ENCODE measurements around the gene NCOR1.
"Not testable (repeated sequence)": the region's sequence is repeated elsewhere in the genome, so short reads cannot be mapped to it uniquely, and the experiment has no call there.

The NCOR1 gene

GRCh38 chr17:16085066-16085699 is 130.2 kb downstream of the NCOR1 start:
- DNase-seq, result no peak

GRCh38 chr17:16083223-16083622 is 132.1 kb downstream of the NCOR1 start:
- no peak for DNase-seq

GRCh38 chr17:16081507-16082087 is 133.7 kb downstream of the NCOR1 start:
- DNase-seq, result no peak

GRCh38 chr17:16080366-16080765 is 135.0 kb downstream of the NCOR1 start:
- no peak for DNase-seq

GRCh38 chr17:16075949-16076348 is 139.4 kb downstream of the NCOR1 start:
- DNase-seq, result no peak

DNA sequence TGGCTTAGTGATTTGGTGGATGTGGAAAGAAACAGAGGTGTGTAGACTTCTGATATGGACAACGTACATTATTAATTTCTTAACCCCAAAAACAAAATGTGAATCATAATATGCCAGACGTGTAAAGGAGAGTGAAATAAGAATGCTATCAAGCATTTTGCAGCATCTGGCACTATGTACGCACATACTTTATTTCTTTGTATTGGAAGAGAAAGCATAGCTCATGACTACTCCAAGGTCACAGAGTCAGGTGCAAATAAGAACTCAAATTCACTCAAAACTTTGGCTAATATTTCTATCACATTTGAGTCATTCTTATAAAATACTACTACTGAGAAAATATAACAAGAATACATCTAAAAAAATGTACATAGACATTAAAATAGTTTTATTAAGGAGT is 140.9 kb downstream of the NCOR1 start:
- DNase-seq, result no peak

DNA sequence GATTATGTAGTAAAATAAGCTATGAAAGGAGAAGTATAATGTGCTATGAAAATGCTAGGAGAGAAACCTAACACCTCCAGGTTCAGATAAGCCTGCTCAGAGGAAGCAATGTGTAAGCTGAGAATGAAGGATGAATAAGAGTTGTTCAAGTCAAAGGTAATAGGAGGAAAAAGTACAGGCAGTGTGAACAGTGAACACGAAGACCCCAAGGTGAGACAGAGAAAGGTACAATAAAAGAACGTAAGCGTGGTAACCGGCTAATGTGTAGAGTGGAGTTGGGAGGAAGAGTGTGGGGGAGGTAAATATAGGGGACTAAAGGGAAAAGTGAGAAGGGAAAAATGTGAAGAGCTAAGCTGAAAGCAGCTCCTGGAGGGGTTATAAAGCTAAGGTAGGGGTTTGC is 141.5 kb downstream of the NCOR1 start:
- no peak for DNase-seq

- no peak for DNase-seq
Observed at GRCh38 chr17:16072031-16072430, 143.3 kb downstream of the NCOR1 start.

GRCh38 chr17:16068323-16068722 is 147.0 kb downstream of the NCOR1 start:
- no peak for DNase-seq

DNA sequence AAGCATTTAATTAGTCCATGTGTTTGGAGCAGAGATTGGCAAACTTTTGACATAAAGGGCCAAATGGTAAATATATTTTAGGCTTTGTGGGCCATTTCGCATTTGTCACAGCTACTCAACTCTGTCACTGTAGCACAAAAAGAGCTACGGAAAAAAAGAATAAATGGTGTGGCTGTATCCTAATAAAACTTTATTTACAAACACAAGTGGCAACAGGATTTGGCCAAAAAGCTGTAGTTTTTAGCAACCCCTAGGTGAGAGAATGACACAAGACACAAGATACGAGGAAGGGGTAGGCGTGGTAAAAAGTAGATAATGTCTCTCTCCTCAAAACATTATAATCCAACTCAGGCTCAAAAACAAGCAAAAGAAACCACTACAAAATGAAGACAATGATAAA is 149.2 kb downstream of the NCOR1 start:
- no peak for DNase-seq

DNA sequence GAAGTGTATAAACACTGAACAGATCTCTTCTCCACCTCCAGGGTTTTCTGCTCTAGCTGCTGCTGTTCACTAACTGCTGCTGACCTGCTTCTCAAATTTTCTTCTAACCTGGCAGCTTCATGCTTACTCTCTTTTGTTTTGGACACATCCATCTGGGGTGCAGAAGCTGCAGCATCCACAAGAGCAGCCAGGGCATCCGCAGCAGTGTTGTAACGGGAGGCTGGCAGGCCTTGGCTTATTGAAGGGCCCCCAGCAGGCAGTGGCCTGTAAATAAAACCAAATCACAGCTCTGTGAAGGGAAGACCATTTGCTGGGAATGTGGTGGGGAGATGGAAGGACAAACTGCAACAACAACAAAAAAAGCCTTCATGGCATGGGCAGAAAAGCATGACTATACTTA is 153.7 kb downstream of the NCOR1 start:
- no peak for DNase-seq

DNA sequence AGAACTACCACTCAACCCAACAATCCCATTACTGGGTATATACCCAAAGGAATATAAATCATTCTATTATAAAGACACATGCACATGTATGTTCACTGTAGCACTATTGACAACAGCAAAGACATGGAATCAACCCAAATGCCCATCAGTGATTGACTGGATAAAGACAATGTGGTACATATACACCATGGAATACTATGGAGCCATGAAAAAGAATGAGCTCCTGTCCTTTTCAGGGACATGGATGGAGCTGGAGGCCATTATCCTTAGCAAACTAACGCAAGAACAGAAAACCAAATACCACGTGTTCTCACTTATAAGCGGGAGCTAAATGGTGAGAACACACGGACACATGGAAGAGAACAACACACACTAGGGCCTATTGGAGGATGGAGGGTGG is 160.2 kb downstream of the NCOR1 start:
- not testable (repeated sequence) for DNase-seq

- no peak for DNase-seq
Observed at GRCh38 chr17:16052486-16052885, 162.8 kb downstream of the NCOR1 start.

- no peak for DNase-seq
Observed at GRCh38 chr17:16050844-16051243, 164.5 kb downstream of the NCOR1 start.

DNA sequence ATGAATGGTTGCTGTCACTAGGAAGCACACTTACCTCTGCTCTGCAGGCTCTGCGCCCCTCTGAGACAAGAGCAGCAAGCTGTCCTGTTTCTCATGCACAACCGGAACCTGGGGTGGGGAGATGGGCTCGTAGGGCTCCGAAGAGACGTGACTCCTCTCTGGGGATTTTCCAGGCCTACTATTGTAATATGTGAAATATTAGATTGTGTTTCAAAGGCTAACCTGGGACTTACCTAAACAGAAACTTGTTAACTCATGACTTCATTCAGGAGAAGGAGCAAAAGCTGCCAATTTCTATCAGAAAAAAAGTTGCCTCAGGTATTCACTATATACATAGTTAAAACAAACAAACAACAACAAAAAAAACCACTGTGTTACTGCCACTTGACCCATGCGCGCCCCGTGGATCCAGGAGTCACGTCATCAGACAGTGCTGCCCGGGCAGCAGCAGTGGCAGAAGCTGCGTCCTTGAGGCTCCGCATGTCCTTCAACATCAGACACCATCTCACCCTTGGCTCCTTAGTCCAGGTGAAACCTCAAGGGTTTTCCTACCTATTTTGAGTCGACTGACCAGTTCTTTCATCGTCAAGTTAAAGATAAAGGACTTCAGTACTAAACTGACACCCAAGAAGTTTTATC is 166.4 kb downstream of the NCOR1 start:
- no peak for DNase-seq

- DNase-seq, result no peak
Observed at GRCh38 chr17:16046966-16047365, 168.4 kb downstream of the NCOR1 start.

DNA sequence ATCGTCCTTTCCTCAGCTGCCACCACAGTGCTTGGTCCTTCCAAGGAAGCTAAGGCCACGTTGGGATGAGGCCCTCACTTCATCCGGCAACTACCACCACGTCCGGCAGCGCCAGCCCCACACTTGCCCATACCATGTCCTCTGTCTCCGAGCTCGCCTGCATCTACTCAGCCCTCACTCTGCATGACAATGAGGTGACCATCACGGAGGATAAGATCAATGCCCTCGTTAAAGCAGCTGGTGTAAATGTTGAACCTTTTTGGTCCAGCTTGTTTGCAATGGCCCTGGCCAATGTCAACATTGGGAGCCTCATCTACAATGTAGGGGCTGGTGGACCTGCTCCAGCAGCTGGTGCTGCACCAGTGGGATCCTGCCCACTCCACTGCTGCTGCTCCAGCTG is 170.8 kb downstream of the NCOR1 start:
- no peak for DNase-seq

- DNase-seq, result no peak
Observed at GRCh38 chr17:16040710-16041251, 174.6 kb downstream of the NCOR1 start.

DNA sequence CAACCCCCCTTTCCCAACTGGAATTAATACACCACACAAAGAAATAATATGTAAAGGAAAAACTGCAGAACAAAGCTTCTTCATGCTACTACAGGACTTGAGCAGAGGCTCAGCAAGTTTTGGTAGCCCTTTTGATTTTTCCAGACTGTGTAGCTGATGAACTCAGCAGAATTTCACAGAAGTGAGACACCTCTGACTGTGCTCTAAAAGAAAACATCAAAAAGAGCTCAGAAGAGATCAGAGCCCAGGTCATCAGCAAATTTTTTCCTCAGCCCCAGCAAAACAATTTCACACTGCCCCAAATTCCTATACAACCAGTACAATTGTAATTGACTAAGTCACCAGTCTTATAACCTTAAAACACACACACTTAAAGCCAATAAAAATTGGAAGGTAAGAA is 177.7 kb downstream of the NCOR1 start:
- no peak for DNase-seq

- DNase-seq, result no peak
Observed at GRCh38 chr17:16036261-16036660, 179.1 kb downstream of the NCOR1 start.

DNA sequence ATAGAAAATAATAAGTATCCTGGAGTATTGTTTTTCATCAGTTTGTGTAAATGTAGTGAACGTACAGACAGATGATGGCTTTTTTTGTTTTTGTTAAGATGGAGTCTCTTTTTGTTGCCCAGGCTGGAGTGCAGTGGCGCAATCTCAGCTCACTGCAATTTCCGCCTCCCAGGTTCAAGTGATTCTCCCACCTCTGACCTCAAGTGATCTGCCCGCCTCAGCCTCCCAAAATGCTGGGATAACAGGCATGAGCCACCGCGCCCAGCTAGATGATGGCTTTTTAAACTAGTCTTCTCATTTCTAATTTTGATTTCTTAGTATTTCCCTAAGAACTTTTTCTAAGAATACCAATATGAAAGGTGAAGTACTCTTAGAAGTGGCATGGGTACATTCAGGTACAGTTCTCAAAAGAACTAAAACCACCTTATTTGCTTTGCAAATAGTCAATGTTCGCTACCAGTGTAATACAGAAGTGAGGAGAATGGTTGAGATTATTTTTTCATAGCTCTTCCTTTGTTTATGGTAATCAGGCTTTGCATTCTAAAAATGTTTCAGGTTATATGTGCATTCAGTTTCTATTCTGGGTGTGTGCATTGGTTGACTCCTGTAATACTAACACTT is 181.5 kb downstream of the NCOR1 start:
- DNase-seq, result no peak

DNA sequence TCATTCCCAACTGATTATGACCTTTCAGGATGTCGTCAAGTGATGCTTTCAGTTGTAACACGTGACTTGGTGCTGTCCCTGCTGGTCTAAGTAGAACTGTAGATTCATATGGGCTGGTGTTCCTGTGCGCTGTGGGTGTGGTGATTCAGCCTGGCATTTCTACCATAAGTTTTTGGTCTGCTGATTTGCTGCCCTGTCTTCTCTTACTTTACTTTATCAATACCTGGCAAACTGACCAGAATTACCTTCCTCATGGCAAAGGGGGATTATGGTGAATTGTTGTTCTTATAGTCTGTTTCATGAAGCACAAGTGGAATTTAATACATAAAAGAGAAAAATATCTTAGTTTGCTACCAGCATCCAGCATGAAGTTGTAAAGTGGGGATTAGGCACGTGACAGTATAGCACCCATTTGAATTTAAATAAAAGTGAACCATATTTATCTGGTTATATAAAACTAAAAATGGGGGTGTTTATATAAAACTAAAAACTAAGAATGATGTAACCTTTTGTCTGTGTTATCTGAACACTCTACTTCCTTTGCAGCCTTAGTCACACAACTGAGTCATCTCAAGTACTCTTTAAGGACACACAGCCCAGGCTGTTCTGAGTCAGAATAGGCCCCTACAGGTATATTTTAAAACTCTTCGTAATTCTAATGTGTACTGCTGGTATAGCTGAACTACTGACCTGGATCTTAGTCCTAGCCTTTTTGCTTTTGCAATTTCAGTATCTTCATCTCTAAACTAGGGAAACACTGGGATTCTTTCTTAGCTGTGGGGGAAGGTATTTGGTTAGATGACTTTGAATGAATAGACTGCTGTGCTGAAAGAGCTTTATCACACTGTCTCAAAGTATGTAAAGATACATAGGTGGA is 187.4 kb downstream of the NCOR1 start:
- peak; percentile 61 to 72 for DNase-seq

DNA sequence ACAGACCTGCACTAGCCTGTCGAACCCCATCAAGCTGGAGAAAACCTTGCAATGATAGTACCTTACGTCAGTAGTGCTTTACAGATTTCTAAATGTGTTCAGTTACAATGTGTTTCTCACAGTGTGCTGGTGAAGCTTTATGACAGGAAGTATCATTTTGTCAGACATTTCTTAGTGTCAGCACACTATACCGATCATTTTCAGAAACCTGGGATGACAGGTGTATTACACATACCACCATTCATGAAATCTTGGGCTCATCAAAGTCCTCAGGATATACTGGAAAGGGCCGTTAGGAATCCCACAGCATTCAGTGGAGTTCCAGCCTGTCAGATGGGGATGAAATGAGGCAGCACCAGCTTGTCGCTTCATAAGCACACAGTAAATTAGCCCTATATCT is 188.4 kb downstream of the NCOR1 start:
- DNase-seq, result no peak
